Gastroesophageal sphincter (tissue), 4 donors: Measurements from ENCODE around the gene P2RY2. TPM values are rescaled to one million over a fixed set of nuclear protein-coding genes. Genes with fewer than 3 reads are reported as not detected.

Experiments
- ATAC-seq: fragments of 150-250 bp; one replicate; pipeline ENCODE4 v1.9.1; 2016; ENCODE audit warnings: mild to moderate bottlenecking, moderate library complexity
- H3K27ac ChIP-seq, 4 donors: fragments of 200-600 bp; sonication (generic) in 3 of 4; 1 replicate in 3 of 4; 2 replicates in 1 of 4; pipeline ENCODE4 v1.5.1; 2016 to 2019
- H3K27me3 ChIP-seq: fragments of 200-600 bp; sonication (generic); one replicate; pipeline ENCODE4 v1.5.1; 2019
- H3K36me3 ChIP-seq, 2 donors: fragments of 200-600 bp; sonication (generic); one replicate each; pipeline ENCODE4 v1.5.1; 2019; ENCODE audit warnings: control low read depth in 1 of 2
- H3K4me1 ChIP-seq, 3 donors: fragments of 200-600 bp; sonication (generic); 1 replicate in 2 of 3; 2 replicates in 1 of 3; pipeline ENCODE4 v1.5.1; 2016 to 2019; ENCODE audit warnings: control low read depth in 2 of 3
- H3K4me3 ChIP-seq, 2 donors: fragments of 200-600 bp; sonication (generic); one replicate each; pipeline ENCODE4 v1.5.1; 2019; ENCODE audit warnings: mild to moderate bottlenecking in 1 of 2, moderate library complexity in 1 of 2
- H3K9me3 ChIP-seq, 3 donors: fragments of 200-600 bp; sonication (generic); one replicate each; pipeline ENCODE4 v1.5.1; 2017 to 2019; ENCODE audit warnings: control low read depth in 2 of 3
- EP300 ChIP-seq: sonication (generic); formaldehyde crosslinking; IDR thresholded peaks from one replicate; pipeline ENCODE4 v1.6.1; 2017; ENCODE audit warnings: antibody characterized with exemption, mild to moderate bottlenecking
- POLR2A ChIP-seq, 2 donors: fragments of 450-650 bp; IDR thresholded peaks; one replicate each; pipeline ENCODE4 v1.6.1; 2017; ENCODE audit warnings: antibody characterized with exemption in 2 of 2, mild to moderate bottlenecking in 2 of 2, moderate library complexity in 1 of 2
- POLR2AphosphoS5 ChIP-seq: sonication (generic); formaldehyde crosslinking; IDR thresholded peaks from one replicate; pipeline ENCODE4 v1.6.1; 2017; ENCODE audit warnings: antibody characterized with exemption
- WGBS, 2 donors: methylation state at CpG; one replicate each; pipeline ENCODE4 v1.1.5; 2018; ENCODE audit warnings: low coverage in 1 of 2; 5-methylcytosine and 5-hydroxymethylcytosine counted together
- total RNA-seq, 4 donors: library from RNA; depleted of rRNA; stranded (reverse); fragments of >200 nt; gene quantifications; one replicate each; pipeline ENCODE4 v1.1.0, GENCODE V29; 2016
- TF ChIP-seq, protein P1 (sequence below), 4 experiments: fragments of 200-600 bp in 2 of 4; fragments of 450-650 bp in 2 of 4; sonication (generic) in 1 of 4; IDR thresholded peaks; one replicate each; pipeline ENCODE4 v1.5.1; 2017 to 2019; ENCODE audit warnings: antibody characterized with exemption in 4 of 4, mild to moderate bottlenecking in 2 of 4, moderate library complexity in 2 of 4

P2RY2 gene
- total RNA-seq, 4 donors from 2014 or later = 0.35 to 2.5 (median 0.89) TPM

DNA sequence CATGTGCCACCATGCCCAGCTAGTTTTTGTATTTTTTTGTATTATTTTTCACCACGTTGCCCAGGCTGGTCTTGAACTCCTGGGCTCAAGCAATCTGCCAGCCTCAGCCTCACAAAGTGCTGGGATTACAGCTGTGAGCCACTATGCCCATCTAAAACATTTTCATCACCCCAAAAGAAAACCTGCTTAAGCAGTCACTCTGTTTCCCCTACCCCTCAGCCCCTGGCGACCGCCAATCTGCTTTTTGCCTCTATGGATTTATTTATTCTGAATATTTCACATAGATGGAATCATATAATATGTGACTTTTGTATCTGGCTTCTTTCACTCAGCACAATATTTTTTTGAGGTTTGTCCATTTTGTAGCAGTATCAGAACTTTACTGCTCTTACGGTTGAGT lies 18.6 kb upstream of the P2RY2 start:
- no peak overlapping the region for H3K27ac ChIP-seq
- no peaks in the 10 kb centered on the region for H3K36me3 ChIP-seq
- no peaks in the 10 kb centered on the region for H3K27me3 ChIP-seq
- H3K9me3 ChIP-seq = no peaks in the 10 kb centered on the region
- ATAC-seq = no peak
- no peaks in the 10 kb centered on the region for H3K4me1 ChIP-seq
- 92 to 96% methylated on average over 4 of the region's 4 CpGs for WGBS, 2 donors
- TF ChIP-seq, protein P1, sequence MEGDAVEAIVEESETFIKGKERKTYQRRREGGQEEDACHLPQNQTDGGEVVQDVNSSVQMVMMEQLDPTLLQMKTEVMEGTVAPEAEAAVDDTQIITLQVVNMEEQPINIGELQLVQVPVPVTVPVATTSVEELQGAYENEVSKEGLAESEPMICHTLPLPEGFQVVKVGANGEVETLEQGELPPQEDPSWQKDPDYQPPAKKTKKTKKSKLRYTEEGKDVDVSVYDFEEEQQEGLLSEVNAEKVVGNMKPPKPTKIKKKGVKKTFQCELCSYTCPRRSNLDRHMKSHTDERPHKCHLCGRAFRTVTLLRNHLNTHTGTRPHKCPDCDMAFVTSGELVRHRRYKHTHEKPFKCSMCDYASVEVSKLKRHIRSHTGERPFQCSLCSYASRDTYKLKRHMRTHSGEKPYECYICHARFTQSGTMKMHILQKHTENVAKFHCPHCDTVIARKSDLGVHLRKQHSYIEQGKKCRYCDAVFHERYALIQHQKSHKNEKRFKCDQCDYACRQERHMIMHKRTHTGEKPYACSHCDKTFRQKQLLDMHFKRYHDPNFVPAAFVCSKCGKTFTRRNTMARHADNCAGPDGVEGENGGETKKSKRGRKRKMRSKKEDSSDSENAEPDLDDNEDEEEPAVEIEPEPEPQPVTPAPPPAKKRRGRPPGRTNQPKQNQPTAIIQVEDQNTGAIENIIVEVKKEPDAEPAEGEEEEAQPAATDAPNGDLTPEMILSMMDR (IDR thresholded peaks at IDR 0.05) = no peak
- no peak for TF ChIP-seq EP300
- no peak for TF ChIP-seq POLR2A (IDR thresholded peaks at IDR 0.05)
- TF ChIP-seq POLR2AphosphoS5 = no peak
- no peak overlapping the region for H3K4me3 ChIP-seq

DNA sequence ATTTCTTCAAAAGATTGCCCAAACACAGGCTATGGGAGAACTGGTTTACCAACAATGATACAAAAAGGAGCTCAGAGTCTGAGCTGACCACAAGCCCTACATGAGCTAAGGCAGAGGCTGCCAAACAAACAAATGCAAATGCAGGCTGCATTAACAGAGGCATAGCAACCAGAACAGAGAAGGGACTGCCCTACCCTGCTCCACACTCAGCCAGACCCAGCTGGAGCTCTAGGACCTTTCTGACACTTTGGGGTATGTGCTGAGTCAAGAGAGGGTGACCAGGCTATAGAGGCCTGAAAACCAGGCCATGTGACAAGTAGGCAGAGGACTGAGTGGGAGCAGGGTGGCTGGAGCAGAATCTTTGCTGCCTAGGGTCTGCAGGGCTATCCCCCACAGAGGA lies 17.8 kb upstream of the P2RY2 start:
- H3K36me3 ChIP-seq = no peaks in the 10 kb centered on the region
- ATAC-seq = no peak
- H3K9me3 ChIP-seq = no peaks in the 10 kb centered on the region
- no peaks in the 10 kb centered on the region for H3K27me3 ChIP-seq
- H3K4me1 ChIP-seq = no peaks in the 10 kb centered on the region
- no peak for TF ChIP-seq POLR2AphosphoS5
- no peak for TF ChIP-seq POLR2A (IDR thresholded peaks at IDR 0.05)
- TF ChIP-seq, protein P1 (IDR thresholded peaks at IDR 0.05) = no peak
- TF ChIP-seq EP300 = no peak
- no peak overlapping the region for H3K27ac ChIP-seq
- H3K4me3 ChIP-seq = no peak overlapping the region

DNA sequence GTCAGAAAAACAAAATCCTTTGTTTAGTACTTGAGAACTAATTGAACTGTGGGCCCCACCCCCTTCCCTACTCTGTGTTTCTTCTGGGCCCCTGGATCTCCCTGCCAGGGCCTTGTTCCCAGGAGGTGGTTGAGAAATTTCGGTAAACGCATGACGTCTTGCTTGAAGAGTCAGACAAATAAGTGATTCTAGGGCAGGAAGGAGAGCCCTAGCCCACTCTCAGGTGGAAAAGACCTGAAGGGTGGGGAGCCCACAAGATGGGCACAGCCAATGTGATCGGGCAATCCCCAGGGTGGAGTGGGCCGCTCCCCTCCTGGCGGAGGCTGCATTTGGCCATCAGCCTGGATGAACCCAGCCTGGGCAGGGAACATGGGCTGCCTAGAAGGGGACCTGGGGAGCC lies 16.8 kb upstream of the P2RY2 start:
- no peaks in the 10 kb centered on the region for H3K9me3 ChIP-seq
- peak; percentile 70 for ATAC-seq
- no peak overlapping the region for H3K27ac ChIP-seq
- H3K36me3 ChIP-seq = no peaks in the 10 kb centered on the region
- no peaks in the 10 kb centered on the region for H3K4me1 ChIP-seq
- H3K27me3 ChIP-seq = no peaks in the 10 kb centered on the region
- H3K4me3 ChIP-seq = no peak overlapping the region
- TF ChIP-seq, protein P1 (IDR thresholded peaks at IDR 0.05) = no peak
- no peak for TF ChIP-seq POLR2AphosphoS5
- no peak for TF ChIP-seq POLR2A (IDR thresholded peaks at IDR 0.05)
- no peak for TF ChIP-seq EP300
- 44 to 79% methylated on average over 3 to 6 of the region's 6 CpGs for WGBS, 2 donors

DNA sequence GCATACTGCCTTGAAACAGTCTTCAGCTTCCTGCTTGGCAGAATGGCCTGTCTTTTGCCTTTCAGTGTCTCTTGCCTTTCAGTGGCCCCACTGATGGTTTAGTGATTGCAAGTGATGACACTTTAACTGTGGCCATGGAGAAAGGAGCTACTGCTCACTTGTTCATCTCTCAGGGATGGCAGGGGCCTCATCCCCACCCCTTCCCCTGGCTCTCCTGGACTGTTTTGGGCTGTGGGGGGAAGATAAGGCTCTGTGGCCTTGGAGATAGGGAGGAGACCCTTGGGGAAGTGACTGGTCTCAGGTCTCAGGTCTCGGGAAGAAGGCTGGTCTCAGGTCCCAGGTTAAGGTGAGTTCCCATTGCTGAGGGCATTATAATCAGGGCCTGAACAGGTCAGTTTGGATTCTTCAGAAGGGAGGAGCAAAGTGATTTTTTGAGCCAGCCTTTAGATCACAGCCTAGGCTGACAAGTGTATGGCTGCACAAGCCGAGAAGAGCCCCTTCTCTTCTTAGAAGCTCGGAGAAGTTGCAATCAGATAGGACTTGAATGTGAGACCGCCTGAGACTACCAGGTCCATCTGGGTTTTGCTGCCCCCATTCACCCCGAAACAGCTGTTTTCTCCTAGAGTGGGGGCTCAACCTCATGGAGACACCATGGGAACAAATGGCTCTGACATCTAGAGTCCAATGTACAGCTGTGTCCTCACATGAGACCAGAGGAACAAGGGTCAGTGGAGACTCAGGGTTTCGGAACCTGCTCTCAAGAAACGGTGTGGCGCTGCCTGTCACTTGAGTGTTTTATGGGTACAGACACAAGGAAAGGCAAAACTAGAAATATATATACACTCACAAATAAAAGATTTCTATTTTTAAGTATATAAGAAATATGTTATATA lies 15.9 kb upstream of the P2RY2 start:
- no peak for ATAC-seq
- no peaks in the 10 kb centered on the region for H3K9me3 ChIP-seq
- H3K27me3 ChIP-seq = no peaks in the 10 kb centered on the region
- H3K27ac ChIP-seq = no peak overlapping the region
- 88 to 100% methylated on average over 3 of the region's 8 CpGs for WGBS, 2 donors
- H3K4me1 ChIP-seq = no peaks in the 10 kb centered on the region
- TF ChIP-seq POLR2AphosphoS5 (no peak), EP300 (no peak), POLR2A (IDR thresholded peaks at IDR 0.05) (no peak)
- TF ChIP-seq, protein P1 (IDR thresholded peaks at IDR 0.05) = no peak
- no peaks in the 10 kb centered on the region for H3K36me3 ChIP-seq
- H3K4me3 ChIP-seq = no peak overlapping the region

DNA sequence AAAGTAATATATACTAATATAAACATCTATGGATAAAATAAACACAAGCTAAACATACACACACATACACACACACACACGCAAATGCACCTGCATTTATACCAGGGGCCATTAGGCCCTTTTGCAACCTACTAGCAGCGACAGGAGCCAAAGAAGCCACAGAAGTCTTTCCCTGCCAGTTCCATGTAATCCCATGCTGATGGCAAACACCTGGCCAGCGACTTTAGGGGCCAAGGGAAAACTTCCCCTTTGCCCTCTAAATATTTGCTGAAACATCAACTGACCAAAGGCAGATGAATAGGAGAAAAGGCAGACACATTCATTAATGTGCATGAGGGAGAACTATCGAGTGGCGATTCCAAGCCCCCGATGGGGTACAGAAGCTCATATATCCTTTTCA lies 14.8 kb upstream of the P2RY2 start:
- Histone ChIP-seq H3K27ac (no peak overlapping the region), H3K4me3 (no peak overlapping the region), H3K36me3 (no peaks in the 10 kb centered on the region), H3K9me3 (no peaks in the 10 kb centered on the region), H3K27me3 (no peaks in the 10 kb centered on the region), H3K4me1 (no peaks in the 10 kb centered on the region)
- WGBS, 2 donors = 72 to 88% methylated on average over 5 to 6 of the region's 6 CpGs
- ATAC-seq = no peak
- TF ChIP-seq POLR2AphosphoS5 (no peak), POLR2A (IDR thresholded peaks at IDR 0.05) (no peak), EP300 (no peak)
- TF ChIP-seq, protein P1 (IDR thresholded peaks at IDR 0.05) = no peak
